NCI-H2029 (cell line): ENCODE data around the gene UPK3BL1.
"Not testable (repeated sequence)": the region's sequence is repeated elsewhere in the genome, so short reads cannot be mapped to it uniquely, and the experiment has no call there.

Experiments used
- DNase-seq: peaks from one replicate; lab custom pipeline; 2025; lab: John Stamatoyannopoulos, UW

UPK3BL1 gene

DNA sequence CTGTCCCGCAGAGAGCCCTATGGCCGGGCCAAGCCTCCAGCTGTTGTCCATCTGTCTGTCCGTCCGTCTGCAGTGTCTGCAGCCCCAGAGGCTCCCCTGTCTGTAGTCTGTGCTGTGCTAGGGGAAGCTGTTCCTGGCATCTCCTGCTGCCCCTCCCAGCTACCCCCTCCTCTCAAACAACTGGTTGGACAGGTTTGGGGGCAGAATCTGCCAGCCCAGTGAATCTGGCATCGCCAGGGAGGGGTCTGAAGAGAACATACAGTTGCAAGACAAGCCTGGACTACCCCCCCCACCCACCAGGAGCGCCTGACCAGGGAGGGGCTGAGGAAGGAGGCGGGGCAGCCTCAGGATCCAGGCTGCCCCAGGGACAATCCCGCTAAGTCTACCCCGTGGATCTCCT, at the start of gene UPK3BL1:
Gene UPK3BL1 (minus strand): TSS at position 101 of the 400 bp plus-strand sequence. CDS start 50 bp downstream, at position 51.
- DNase-seq, result not testable (repeated sequence)

- not testable (repeated sequence) for DNase-seq
Observed at GRCh38 chr7:102690602-102691001, 48.0 kb upstream of the UPK3BL1 start.

GRCh38 chr7:102689436-102690282, 47.1 kb upstream of the UPK3BL1 start:
- not testable (repeated sequence) for DNase-seq

GRCh38 chr7:102688299-102689036, 45.9 kb upstream of the UPK3BL1 start:
- DNase-seq, result not testable (repeated sequence)

- DNase-seq, result not testable (repeated sequence)
Observed at GRCh38 chr7:102682560-102682959, 40.0 kb upstream of the UPK3BL1 start.

- not testable (repeated sequence) for DNase-seq
Observed at GRCh38 chr7:102680780-102681179, 38.2 kb upstream of the UPK3BL1 start.

DNA sequence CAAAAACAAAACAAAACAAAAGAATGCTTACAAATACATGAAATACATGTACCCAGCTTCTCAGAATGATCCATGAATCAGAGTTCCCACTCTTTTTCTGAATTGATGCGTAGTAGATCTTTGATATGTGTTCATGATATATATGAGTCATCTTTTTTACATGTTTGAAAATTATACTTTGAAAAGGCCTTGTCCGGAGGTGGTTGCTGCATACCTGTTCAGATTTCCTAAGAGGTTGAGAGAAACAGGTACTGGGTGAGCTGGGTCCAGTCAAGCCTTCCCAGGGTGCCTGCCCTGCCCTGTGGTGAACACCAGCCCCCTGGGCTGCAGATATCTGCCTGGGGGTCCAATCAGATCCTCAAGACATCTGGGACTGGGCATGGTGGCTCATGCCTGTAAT, 33.0 kb upstream of the UPK3BL1 start:
- DNase-seq, result not testable (repeated sequence)

DNA sequence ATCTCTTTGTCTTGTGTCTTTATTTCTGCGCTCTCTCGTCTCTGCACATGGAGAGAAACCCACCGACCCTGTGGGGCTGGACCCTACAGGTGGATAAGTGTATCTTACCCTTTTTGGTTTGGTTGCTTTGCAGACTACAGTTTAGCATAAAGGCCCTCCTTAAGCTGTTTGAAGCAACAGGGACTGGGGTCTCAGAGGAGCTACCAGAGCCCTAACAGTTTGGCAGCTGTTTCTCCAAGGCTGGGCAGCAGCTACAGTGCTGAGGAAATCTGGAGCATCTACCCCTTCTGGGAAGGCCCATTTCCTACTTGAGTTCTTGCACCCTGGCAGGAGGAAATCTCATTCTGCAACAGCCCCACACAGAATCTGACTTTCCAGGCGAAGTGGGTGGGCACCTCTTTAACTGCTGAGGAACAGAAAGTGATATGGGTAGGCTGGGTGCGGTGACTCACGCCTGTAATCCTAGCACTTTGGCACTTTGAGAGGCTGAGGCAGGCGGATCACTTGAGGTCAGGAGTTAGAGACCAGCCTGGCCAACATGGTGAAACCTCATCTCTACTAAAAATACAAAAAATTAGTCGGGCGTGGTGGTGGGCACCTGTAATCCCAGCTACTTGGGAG, 31.0 kb upstream of the UPK3BL1 start:
- DNase-seq, result not testable (repeated sequence)

- not testable (repeated sequence) for DNase-seq
Observed at GRCh38 chr7:102671956-102672307, 29.3 kb upstream of the UPK3BL1 start.

GRCh38 chr7:102671166-102671955, 28.8 kb upstream of the UPK3BL1 start, which contains the start of gene POLR2J2:
TSS of gene POLR2J2 (minus strand) at chr7:102671663. CDS start at chr7:102671601, 62 bp downstream.
- DNase-seq, result not testable (repeated sequence)

DNA sequence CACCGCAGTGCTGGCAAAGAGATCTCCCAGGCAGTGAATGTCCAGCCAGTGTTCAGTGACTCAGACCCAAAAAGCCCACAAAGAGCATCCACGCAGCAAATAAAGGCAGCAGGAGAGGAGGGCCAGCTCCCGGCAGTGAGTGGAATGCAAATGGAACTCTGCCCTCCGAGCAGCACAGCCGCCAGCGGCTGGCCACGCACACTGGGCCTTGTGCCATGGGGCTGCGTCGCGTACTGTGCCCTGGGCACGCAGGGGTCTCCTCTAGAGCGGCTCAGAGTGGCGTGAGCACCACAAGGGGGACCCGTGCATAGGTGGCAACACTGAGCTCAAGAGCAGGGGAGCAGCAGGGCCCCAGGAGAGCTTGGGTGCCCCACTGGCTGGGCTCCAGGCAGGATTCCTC, 24.9 kb upstream of the UPK3BL1 start:
- DNase-seq, result not testable (repeated sequence)

DNA sequence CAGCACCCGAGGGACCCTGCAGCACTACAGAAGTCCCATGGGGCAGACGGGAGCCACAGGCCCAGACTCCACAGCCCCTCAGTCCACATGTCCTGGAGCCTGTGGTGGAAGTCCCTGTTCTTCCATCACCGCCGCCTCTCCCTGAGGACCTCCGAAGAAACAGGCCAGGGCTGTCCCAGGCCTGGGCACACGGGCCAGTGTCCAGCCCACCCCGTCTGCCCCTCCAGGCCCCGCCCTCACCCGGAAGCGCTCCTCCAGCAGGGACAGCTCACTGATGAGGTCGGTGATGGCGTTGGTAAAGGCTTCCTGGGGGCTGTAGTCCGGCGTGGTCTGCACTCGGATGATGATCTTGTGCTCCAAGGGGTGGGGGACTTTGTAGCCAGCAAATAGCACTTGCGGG, 24.3 kb upstream of the UPK3BL1 start:
- not testable (repeated sequence) for DNase-seq

DNA sequence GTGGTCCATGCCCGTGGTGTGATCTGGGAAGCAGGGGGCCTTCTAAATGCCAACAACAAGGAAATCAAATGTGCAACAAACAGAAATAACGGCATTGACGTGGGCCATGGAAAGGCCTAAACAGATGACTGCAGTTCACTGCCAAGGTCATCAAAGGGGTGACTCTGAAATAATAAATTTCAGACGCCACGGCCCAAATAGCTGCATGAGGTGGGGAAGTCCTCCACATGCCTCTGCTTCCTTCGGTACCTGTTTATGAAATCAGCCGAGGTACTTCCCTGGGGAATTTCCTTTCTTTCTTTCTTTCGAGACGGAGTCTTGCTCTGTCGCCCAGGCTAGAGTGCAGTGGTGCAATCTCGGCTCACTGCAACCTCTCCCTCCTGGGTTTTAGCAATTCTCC, 22.2 kb upstream of the UPK3BL1 start:
- not testable (repeated sequence) for DNase-seq

- DNase-seq, result not testable (repeated sequence)
Observed at GRCh38 chr7:102649924-102650323, 7.3 kb upstream of the UPK3BL1 start, which contains the start of gene SPDYE2B. TSS of gene SPDYE2B (plus strand) at chr7:102650319. CDS start at chr7:102652349, 2,030 bp downstream.

- DNase-seq, result not testable (repeated sequence)
Observed at GRCh38 chr7:102647813-102648212, 5.2 kb upstream of the UPK3BL1 start.

- DNase-seq, result not testable (repeated sequence)
Observed at GRCh38 chr7:102643404-102643803, 813 bp upstream of the UPK3BL1 start.

- not testable (repeated sequence) for DNase-seq
Observed at GRCh38 chr7:102638848-102639247, 3.7 kb downstream of the UPK3BL1 start.

DNA sequence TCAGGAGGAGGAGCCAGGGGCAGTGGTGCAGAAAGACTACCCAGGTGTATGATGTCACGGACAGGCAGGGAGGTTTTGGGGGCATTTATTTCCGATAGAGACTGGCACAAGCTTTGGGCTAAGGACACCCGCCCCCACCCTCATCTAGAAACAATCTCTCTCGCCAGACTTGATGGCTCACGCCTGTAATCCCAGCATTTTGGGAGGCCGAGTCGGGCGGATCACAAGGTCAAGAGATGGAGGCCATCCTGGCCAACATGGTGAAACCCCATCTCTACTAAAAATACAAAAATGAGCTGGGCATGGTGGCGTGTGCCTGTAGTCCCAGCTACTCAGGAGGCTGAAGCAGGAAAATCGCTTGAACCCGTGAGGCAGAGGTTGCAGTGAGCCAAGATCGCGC, 5.6 kb downstream of the UPK3BL1 start:
- not testable (repeated sequence) for DNase-seq

DNA sequence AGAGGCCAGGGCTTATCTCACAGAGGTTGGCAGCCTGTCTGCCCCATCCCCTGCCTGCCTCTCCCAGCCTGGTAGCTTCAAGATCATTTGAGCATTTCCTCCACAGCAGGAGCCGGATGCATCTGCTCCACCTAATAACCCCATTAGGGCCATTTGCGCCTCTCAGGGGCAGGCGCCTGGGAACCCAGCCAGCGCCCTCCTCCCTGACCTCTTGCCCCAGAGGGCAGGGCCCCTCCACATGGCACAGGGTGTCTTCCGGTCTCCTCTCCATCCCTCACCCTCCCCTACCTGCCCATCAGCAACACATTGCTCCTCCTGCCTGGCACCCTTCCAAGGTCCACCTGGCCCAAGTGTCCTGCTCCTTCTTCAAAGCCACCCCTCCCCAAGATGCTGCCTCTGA, 7.2 kb downstream of the UPK3BL1 start:
- not testable (repeated sequence) for DNase-seq

GRCh38 chr7:102634299-102634698, 8.3 kb downstream of the UPK3BL1 start:
- DNase-seq, result not testable (repeated sequence)

DNA sequence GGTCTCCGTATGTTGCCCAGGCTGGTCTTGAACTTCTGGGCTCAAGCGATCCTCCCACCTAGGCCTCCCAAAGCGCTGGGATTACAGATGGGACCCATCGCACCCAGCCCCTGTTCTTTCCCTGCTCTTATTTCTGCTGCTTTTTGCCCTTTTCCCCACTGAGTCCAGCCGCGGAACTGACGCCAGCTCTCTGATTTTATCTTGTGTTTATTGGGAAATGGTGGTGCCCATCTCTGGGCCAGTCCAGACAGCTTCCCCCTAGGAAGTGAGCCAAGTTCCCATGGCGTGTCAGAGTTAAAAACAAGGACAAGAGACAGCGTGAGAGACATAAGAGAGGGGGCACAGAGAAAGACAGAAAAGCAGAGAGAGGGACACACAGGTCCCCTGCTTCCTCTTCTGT, 12.0 kb downstream of the UPK3BL1 start:
- not testable (repeated sequence) for DNase-seq
